NCI-H345 treated with DMSO at 0.1 percent for 48 hours (cell line): ENCODE measurements around the gene MYBPC3.

Source experiments
- DNase-seq: peaks from one replicate; lab custom pipeline; 2025; ENCODE audit not compliant: unreplicated experiment; lab: John Stamatoyannopoulos, UW

The MYBPC3 gene

DNA sequence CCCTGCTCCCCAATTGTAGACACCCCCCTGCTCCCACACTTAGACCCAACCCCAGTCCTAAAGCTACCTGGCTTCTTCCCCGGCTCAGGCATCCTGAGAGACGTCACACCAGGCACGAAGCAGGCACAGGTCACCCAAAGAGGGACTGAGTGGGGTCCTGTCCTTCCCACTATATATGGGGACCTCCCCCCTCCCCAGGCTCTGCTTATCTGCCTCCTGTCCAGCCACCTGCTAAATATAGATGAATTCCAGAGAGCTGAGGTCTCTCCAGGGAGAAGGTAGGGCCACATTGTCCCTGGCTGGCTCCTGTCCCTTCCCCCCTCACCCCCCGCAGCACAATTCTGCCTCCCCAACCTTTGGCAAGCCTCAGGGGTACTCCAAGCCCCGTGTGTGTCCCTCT lies at the start of gene MYBPC3:
MYBPC3 (minus strand) TSS at position 147 of the 400 bp plus-strand sequence; CDS start at position 92, 55 bp downstream.
- no peak for DNase-seq

DNA sequence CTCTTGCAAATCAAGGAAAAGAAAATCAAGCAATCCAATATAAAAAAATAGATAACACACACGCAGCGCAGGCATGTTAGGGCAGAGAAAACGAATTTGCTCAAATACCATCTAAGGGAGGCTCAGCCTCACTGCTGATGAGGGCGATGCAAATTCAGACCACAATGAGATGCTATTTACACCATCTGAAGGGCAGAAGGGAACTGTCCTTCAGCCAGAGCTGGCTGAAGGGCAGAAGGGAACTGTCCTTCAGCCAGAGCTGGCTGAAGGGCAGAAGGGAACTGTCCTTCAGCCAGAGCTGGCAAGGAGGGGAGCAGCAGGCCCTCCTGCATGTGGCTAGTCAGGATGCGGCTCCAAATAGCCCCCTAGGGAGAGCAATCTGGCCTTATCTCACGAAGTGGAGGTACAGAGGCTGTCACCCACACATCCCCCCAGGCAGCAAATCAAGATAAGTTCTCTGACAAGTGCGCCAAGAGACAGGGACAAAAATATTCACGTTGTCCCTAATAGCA lies 48.3 kb upstream of the MYBPC3 start:
- no peak for DNase-seq

DNA sequence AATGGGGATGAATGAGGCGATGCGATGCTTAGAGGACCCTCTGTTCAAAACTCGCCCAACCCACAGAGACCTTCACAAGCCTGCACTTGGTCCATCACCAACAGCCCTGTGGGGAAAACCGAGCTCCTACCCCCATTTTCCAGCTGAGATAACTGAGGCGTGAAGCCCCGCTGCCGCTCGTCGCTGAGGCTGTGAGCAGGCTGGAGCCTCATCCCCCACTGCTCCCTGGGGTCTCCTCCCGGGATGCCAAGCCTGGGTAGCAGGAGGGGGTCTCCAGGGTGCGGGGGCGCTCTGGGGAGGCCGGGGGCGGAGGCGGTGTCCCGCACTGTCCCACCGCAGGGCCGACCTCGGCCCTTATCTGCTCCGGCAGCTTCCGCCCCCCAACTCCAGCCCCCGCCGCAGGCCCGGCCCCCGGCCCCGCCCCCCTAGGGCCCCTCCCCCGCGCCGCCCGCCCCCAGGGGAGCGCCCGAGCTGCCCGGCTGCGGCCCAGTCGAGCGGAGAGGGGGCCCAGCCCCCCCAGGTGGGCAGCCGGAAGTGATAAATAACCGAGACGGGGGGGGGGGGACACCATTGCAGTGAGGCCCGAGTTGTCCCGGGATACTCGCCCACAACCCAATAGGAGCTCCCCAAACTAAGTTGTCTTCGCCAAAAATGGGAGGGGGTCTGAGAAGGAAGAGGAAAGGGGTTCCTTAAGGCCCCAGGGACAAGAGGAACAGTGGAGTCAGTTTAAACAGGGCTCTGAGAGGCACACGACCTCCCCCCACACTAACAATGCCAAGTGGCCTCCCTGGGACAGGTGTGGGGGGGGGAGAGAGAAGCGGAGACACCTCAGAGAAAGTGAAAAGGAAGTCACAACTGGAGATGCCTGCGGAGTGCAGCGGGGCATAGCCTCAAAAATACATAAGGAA lies 47.6 kb upstream of the MYBPC3 start:
- no peak for DNase-seq

DNA sequence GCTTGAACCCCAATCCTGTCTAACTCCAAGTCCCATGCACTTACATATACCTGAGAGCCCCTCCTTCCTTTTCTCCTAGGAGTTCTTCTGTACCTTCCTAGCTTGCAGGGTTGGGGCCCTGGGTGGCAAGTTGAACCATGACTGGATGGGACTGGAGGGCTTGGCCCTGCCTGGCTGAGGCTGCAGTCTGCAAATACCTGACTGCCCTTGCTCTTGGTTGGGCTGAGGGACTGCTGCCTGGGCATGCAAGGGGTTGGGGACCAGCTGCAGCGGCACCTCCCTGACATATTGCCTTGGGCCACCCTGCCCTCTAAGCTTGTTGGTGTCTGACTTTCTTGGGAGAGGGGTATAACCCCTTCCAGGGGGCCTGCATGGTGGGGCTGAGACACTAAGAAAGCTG lies 46.0 kb upstream of the MYBPC3 start:
- DNase-seq, result no peak

DNA sequence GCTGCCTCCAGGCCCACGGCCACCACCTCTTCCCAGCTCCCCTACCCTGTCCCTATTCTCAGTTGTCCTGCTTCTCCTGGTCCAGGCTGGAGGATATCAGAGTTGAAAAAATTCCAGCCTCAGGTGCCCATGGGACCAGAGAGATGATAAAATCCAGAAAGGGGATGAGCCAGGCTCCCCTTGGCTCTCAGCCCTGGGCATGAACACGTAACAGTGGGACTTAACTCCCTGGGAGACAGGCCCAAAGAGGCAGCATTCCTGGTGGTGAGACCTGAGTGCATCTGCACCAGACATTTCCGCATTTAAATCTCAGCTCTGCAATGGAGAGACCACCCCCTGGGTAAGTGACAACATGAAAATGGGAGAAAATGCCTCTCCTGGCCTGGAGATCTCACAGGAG lies 45.5 kb upstream of the MYBPC3 start:
- DNase-seq, result no peak

DNA sequence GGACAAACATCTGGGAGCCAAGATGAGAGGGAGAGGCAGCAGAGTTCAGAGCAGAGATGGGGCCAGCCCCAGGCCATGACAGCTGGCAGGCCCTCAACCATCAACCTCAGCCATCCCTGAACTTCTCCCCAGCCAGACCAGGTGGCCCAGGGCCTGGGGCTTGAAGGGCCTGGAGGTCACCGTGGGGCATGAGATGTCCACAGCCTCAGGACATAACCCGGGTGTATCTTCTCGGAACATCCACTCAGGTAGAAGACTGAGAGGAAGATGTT lies 43.5 kb upstream of the MYBPC3 start:
- DNase-seq, result no peak

DNA sequence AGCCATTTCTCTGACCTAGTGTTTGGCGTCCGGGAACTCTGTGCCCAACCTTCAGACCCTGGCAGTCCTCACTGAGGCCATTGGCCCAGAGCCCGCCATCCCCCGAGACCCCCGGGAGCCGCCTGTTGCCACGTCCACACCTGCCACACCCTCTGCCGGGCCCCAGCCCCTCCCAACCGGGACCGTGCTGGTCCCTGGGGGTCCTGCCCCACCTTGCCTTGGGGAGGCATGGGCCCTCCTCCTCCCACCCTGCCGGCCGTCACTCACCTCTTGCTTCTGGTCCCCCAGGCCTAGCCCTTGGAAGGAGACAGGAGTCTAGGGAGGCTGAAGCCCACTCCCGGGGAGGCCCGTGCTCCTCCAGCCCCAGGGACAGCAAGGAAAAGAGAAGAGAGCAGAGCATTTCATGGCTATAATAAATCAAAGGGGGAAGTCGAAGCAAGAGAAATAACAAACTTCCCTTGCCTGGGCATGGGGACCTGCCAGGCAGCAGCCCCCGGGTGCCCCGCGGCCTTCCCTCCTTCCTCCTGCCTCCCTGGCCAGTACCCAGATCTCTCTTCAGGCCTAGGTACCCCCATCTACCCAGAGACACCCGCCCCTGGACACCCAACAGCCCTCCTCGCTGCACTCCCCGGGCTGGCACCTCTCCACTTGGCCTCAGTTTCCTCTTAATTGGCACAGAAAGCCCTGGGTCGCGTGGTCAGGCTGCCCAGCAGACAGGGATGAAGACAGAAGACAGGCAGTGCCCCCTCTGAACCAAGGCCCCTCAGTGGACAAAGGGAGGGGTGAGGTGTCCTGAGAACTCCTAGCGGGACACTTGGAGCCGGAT lies 42.9 kb upstream of the MYBPC3 start:
- DNase-seq, result no peak

DNA sequence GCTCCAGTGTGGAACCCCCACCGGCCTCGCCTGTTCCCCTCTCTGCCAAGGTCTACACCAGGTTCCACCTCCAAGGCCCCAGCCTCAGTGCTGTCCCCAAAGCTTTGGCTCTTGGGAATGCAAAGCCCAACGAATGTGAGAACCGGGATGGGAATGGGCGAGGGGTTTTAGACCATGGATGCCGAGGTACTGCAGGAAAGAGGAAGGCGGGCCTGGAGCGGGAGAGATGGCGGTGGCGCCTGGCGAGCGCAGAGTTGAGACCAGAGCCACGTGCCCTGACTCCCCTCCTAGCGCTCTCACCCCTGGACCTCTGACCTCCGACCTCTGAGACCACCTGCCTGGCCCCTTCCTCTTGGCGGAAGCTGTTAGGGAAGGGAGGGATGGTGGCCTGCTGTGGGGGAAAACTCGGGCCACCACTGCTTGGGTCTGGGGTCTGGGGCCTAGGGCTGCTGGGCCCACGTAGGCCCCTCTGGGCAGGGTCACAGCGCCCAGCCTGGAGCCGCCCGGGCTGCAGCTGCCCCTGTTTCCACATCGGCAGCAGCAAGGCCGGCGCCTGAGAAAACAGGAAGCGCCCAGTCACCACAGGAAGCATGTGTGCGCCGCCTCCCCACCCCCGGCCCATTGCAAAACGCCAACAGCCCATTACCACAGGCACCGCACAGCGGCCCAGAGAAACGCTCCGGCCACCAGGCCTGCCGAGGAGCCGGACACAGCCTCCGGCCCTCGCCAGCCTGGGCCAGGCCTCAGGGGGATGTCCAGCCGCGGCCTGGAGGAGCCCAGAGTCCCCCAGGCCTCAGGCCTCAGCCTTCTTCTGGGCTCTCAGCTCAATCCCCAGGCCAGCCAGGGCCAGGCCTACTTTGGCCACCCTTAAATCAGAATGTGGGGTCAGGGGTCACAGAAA lies 42.1 kb upstream of the MYBPC3 start:
- DNase-seq, result no peak

DNA sequence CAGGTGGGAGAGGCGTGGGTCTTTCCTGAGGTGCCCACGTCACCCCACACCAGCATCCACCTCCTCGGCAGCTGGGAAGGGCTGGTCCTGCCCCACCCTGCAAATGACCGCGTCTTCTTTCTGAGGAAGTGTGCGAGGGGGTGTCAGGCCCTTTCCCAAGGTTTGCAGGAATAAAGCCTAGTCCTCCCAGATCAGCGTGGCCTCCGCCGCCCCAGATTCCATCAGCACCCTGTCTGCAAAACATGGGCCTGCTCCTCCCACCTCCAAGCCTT lies 41.5 kb upstream of the MYBPC3 start:
- no peak for DNase-seq

DNA sequence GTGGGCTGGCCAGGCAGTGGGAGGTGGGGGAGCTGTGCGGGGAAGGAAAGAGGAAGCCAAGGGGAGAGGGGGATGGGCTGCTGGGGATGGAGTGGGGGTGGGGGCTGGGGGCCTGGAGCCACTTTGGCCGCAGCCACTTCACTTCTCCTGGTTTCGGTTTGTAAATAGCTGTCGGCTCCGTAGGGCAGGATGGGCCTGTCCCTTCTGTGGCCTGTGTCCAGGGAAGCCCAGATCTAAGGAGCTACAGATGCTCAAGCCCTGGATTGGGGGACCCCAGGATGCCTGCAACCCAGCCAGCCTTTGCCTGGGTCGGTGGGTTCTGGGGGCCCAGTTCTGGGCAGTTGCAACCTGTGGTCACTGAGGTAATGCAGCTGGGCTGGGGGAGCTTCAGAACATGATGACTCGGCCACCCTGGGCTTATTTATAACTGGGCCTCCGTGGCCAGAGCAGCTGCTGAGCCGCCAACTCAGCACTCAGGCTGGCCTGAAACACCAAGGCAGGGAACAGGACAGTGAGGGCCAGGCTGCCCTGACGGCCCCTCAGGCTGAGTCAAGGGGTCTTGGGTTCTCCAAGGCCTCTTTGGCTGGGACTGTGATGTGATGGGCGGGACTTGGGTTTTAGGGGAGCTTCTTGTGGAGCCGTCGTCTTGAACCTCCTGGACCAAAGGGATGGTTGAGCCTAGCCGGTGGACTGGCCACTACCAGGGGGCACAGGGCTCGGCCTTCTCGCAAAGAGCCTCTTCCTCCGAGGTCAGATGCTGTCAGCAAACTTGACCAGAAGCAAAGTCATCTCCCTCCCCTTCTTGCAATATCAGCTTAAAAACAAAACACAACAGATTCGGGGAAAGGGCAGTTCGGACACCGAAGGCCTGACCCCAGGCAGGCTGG lies 40.9 kb upstream of the MYBPC3 start:
- no peak for DNase-seq

DNA sequence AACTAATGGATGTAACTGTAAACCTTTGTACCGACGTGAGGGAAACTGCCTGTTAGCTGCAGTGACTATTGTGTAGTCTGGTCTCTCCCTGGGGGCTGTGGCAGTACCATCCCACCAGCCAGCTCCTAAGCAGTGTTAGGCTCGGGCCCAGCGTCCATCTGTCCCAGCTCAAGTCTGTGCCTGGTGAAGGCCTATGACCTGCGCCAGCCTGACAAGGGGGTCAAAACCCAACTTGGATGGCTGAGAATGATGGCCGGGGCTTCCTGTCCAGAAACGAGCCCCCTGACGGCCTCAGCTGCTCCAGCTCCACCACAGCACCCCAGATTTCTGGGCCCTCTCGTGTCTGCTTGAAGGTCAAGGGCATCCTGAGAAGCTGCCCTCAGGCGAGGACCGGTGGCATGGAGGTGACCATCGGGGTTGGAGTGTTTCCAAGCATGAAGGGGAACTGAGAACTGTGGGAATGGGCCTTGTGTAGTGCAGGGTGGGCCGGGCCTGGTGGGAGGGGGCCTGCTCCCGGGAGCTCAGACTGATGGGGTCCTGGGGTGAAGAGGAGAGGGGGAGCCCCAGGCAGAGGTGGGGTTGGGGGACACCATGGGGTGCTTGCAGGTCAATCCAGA lies 40.2 kb upstream of the MYBPC3 start:
- DNase-seq, result no peak

DNA sequence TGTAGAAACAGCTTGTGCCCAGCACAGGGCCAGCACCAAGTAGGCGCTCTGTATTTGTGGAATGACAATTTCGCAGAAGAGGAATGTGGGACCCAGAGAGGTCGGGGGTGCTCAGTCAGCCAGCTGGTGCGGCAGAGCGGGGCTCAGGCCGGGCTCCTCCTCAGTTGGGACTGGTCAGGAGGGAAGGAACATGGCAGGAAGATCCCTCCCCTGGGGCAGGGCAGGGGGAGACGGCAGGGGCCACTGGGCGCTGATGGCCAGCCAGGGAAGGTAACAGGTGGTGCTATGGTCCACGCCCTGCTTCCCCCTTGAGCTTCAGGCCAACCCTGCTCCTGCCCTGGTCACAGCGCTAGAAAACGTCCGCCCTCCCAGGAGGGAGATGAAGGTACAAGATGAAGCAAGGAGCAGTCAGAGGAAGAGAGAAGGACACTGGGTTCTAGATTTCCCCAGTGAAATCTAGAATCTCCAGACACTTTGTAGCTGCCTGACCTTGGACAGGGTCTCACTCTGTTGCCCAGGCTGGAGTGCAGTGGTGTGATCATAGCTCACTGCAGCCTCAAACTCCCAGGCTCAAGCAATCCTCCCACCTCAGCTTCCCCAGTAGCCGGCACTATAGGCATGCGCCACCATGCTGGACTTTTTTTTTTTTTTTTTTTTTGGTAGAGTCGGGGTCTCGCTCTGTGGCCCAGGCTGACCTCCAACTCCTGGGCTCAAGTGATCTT lies 39.4 kb upstream of the MYBPC3 start:
- DNase-seq, result no peak

DNA sequence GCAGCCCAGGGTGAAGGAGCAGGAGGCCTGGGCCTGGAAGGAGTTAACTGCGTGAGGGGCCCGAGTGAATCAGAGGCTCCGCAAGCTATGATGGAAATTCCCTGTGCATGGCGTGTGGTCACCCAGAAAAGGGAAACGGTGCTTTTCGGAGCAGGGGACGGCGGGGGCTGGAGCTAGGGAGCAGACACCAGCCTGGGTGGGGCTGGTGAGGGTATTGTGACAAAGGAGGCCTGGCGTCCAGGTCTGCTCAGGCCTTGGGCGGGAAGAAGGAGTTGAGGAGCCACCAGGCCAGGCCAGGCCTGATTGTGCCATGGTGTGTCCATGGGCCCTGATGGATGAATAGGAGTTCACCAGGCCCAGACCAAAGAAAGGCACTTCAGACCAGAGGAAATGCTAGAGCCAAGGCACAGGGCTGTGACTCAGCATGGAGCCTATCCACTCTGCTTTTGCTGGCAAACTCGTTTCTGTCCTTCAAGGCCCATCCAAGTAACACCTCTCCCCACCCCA lies 38.6 kb upstream of the MYBPC3 start:
- DNase-seq, result no peak

DNA sequence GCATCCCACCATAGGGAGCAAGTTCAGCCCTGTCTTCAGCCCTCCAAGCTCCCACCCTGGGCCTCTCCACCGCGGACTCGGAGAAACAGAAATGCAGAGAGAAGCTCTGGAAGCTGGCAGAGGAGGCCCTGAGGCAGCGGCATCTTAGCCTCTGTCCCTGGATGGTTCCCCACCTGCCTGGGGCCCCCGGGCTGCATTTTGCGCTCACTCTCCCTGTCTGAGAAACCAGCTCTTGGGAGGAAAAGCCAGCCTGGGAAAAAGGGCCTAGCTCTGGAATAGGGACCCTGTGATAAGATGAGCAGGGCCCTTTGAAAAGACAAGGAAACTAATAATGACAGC lies 37.9 kb upstream of the MYBPC3 start:
- no peak for DNase-seq

DNA sequence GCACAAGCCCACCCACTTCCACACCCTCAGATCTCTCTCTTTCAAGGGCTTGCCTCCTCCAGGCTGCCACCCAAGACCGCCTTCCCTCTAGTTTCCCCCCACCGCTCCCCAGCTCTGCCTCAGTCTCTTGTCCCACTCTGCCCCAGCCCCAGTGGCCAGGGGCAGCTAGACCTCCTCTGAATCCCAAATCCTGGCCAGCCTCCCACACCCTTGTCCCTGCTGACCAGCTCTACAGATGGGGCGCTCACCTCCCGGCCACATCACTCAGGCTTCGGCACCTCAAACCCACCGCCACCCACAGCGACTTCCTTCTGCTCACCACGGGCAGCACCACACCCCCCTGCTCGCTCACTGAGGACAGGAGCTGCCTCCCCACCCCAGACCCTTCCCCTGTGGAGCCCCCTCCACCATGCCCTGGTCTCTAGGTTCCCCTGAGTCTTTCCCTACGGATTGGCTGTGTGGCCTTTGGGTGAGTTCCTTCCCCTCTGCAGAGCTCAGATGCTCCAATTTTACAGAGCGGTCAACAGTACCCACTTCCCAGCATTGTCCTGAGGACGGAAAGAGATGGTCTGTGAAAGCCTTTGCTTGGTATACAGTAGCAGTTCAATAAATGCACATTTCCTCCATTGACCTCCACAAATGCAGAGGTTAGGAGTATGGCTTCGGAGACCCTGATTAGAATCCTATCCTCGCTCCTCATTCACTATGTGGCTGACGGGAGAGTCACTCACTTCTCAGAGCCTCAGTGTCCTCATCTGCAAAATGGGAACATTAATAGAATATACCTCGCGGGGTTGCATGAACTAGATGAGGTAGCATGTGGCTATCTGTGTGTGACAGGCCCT lies 37.3 kb upstream of the MYBPC3 start:
- DNase-seq, result no peak

DNA sequence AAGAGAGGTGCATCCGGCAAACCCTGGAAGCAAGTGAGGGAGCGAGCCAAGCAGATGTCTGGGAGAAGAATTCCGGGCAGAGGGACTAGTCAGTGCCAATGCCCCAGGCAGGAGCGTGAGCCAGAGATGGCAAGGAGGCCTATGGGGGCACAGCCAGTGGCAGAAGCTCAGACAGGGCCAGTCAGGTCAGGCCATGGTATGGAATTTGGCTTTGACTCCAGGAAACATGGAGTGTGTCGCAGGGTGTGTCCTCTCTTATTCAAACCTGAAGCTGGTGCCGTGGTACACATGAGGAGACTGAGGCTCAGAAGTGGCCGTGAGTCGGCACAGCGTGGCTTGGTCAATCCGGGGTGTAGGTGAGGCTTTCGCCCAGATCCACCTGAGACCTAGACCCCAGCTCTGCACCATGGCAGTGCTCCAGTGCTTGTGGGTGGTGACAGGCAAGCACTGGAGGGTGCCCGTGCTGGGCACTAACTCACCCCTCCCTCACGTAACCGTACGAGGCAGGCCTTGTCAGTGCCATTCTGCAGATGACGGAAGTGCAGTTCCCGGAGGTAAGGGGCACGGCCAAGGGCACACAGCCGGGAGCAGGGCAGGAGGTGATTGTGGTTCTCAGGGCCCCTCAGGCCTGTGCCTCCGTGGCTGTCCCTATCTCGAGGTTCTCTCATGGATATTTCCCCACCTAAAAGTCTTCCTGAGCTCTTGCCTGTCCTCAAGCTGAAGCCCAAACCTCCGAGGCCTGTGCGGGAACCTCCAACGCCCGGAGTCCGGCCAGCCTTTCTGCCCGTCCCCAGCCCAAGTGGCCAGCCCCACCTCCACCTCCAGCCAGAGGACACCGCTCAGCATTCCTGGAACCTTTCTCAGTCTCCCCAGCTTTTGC lies 36.4 kb upstream of the MYBPC3 start:
- no peak for DNase-seq

DNA sequence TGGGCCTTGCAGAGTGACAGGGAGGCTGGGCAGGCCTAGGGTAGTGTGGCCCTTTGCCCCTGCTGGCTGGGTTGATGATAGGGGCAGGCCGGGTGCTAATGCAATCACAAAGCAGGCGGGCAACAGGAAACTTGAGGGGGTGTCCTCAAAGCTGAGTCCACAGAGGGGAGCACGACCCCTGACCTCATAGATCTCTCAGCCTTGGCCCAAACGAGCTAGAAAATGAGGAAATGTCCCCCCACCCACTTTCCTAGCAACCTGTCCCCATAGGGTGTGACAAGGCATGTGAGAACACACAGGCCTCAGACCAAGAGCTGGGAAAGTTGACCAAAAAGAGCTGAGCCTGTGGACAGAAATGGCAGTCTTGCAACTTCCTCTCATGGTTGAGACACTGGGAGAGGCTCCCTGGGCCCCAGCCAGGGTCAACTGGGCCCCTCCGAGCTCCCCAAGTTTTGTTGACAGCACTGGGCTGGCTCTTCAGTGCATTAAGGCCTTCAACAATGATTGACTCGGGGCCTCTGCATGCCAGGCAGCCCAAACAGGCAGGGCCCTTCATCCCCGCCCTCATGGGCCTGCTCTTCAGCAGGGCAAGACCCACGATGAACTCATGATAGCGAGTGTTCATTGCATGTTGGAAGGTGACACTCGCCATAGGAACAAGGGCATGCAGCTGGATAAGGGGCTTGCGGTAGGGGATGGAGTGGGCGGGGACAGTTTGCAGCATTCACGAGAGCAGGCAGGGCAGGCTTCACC lies 35.6 kb upstream of the MYBPC3 start:
- DNase-seq, result no peak
